Caki2 (cell line): Measurements from ENCODE around the gene HSPA4L. TPM values are rescaled to one million over a fixed set of nuclear protein-coding genes. Genes with fewer than 3 reads are reported as not detected.

Experiments
- DNase-seq: peaks from one replicate; pipeline ENCODE4 v3.0.0-alpha.2; 2015; ENCODE audit warnings: low read depth
- in situ Hi-C: cut with HindIII; loops from 2 replicates; pipeline ENCODE4 v1.10.0; 2016; ENCODE audit warnings: low sequenced_read_pairs, low pct_unique_long_range_greater_than_20kb, mixed read lengths
- total RNA-seq: library from RNA; depleted of rRNA; stranded (reverse); fragments of >200 nt; shearing (Covaris generic); gene quantifications from 2 replicates; pipeline ENCODE4 v1.2.3, GENCODE V29; 2014; ENCODE audit warnings: low replicate concordance; rRNA removed

The HSPA4L gene
- total RNA-seq, 1 experiment from 2014 or later = 16.2 TPM

- in situ Hi-C loops = no loop called here
- no peak for DNase-seq
Observed at GRCh38 chr4:127849505-127850234, 67.5 kb downstream of the HSPA4L start.

GRCh38 chr4:127852661-127853060, 70.5 kb downstream of the HSPA4L start:
- no peak for DNase-seq
- in situ Hi-C loops = no loop called here

GRCh38 chr4:127856196-127856812, 74.2 kb downstream of the HSPA4L start:
- in situ Hi-C loops = no loop called here

GRCh38 chr4:127856813-127857447, 74.8 kb downstream of the HSPA4L start:
- in situ Hi-C loops = no loop called here
- DNase-seq = no peak

More at GRCh38 chr4:127856196-127856812, 74.2 kb downstream of the HSPA4L start:
- no peak for DNase-seq

- in situ Hi-C loops = no loop called here
- no peak for DNase-seq
Observed at GRCh38 chr4:127857641-127858040, 75.5 kb downstream of the HSPA4L start.

GRCh38 chr4:127868196-127868595, 86.1 kb downstream of the HSPA4L start:
- in situ Hi-C loops = no loop called here
- no peak for DNase-seq

GRCh38 chr4:127870281-127870680, 88.2 kb downstream of the HSPA4L start:
- in situ Hi-C loops = no loop called here
- no peak for DNase-seq

GRCh38 chr4:127870688-127871087, 88.6 kb downstream of the HSPA4L start:
- DNase-seq = no peak
- in situ Hi-C loops = no loop called here

- DNase-seq = no peak
- in situ Hi-C loops = no loop called here
Observed at GRCh38 chr4:127875791-127876190, 93.7 kb downstream of the HSPA4L start.

- DNase-seq = peak; percentile 96
- in situ Hi-C loops = no loop called here
Observed at GRCh38 chr4:127880763-127881562, 98.8 kb downstream of the HSPA4L start, which contains the start of gene PLK4. Gene PLK4, plus strand, starts transcription at chr4:127880893. Its CDS starts 242 bp downstream, at chr4:127881135.

GRCh38 chr4:127881563-127881864, 99.4 kb downstream of the HSPA4L start:
- DNase-seq = no peak
- in situ Hi-C loops = no loop called here

- no peak for DNase-seq
- in situ Hi-C loops = no loop called here
Observed at GRCh38 chr4:127888559-127888958, 106.4 kb downstream of the HSPA4L start.

- in situ Hi-C loops = no loop called here
- DNase-seq = no peak
Observed at GRCh38 chr4:127889903-127890302, 107.8 kb downstream of the HSPA4L start.

Other genes with a start within 250 kb of the HSPA4L start
- 1.0 and 5.0 TPM in 2 replicates for gene INTU, start 149.4 kb upstream of the HSPA4L start, total RNA-seq
- gene SLC25A31, start 51.9 kb upstream of the HSPA4L start, total RNA-seq = not detected in 2 replicates
- gene PLK4, start 98.6 kb downstream of the HSPA4L start, total RNA-seq = 11.5 and 13.5 TPM in 2 replicates
- 14.9 and 15.9 TPM in 2 replicates for gene MFSD8, start 182.9 kb downstream of the HSPA4L start, total RNA-seq
- gene ABHD18, start 183.1 kb downstream of the HSPA4L start, total RNA-seq = 2.6 and 6.4 TPM in 2 replicates